GM12891 (cell line): Measurements from ENCODE around the gene ANKRA2.
A peak's percentile ranks its signal among the peaks of the same experiment; 100 is the strongest.

ENCODE experiments used
- POLR2A ChIP-seq: IDR thresholded peaks from 2 replicates; pipeline ENCODE4 v1.6.1; 2011; ENCODE audit warnings: low read depth, low read length, control low read depth
- POLR2AphosphoS5 ChIP-seq: IDR thresholded peaks from 2 replicates; pipeline ENCODE4 v1.6.1; 2011; ENCODE audit warnings: low read depth, low read length, control low read depth
- TAF1 ChIP-seq: IDR thresholded peaks from 2 replicates; pipeline ENCODE4 v1.6.1; 2011; ENCODE audit warnings: low read depth, low read length, control low read depth

- TF ChIP-seq POLR2A (peak; percentile 72), TAF1 (peak; percentile 49), POLR2AphosphoS5 (peak; percentile 62)
These were observed at the start of gene ANKRA2, which contains the start of gene UTP15 for GRCh38 chr5:73565139-73565968.
